K562 (cell line): ENCODE data around the gene TOMM5. TPM values are rescaled to one million over a fixed set of nuclear protein-coding genes. Genes with fewer than 3 reads are reported as not detected.

Experiments
- ARID1B ChIP-seq: fragments of 450-650 bp; IDR thresholded peaks from 2 replicates; pipeline ENCODE4 v1.6.1; 2016; ENCODE audit warnings: antibody characterized with exemption, mild to moderate bottlenecking, inconsistent platforms
- CTBP1 ChIP-seq: fragments of 450-650 bp; IDR thresholded peaks from 2 replicates; pipeline ENCODE4 v1.6.1; 2016; ENCODE audit warnings: borderline replicate concordance
- DPF2 ChIP-seq: fragments of 450-650 bp; IDR thresholded peaks from 2 replicates; pipeline ENCODE4 v1.6.1; 2016
- ETS2 ChIP-seq: IDR thresholded peaks from 2 replicates; pipeline ENCODE4 v1.6.1; 2016; ENCODE audit warnings: borderline replicate concordance, missing genetic modification characterization, mild to moderate bottlenecking, moderate library complexity, missing compliant biosample characterization; ENCODE audit not compliant: poor library complexity, severe bottlenecking
- FOS ChIP-seq: IDR thresholded peaks from 3 replicates; pipeline ENCODE4 v1.6.1; 2011; ENCODE audit not compliant: insufficient read length; ENCODE audit errors: extremely low read depth
- KDM2B ChIP-seq: fragments of 250-450 bp; sonication (Bioruptor Pico); IDR thresholded peaks from 2 replicates; pipeline ENCODE4 v1.8.0; 2021; ENCODE audit warnings: mild to moderate bottlenecking, moderate library complexity
- L3MBTL2 ChIP-seq: fragments of 450-650 bp; IDR thresholded peaks from 2 replicates; pipeline ENCODE4 v1.6.1; 2016; ENCODE audit warnings: mild to moderate bottlenecking, moderate library complexity
- MAFG ChIP-seq: fragments of 450-650 bp; conservative IDR thresholded peaks from 2 replicates; pipeline ENCODE4 v1.6.1; 2016; ENCODE audit warnings: missing genetic modification characterization, missing compliant biosample characterization
- MEIS2 ChIP-seq: fragments of 450-650 bp; IDR thresholded peaks from 2 replicates; pipeline ENCODE4 v1.6.1; 2014; ENCODE audit warnings: mild to moderate bottlenecking; ENCODE audit not compliant: partially characterized antibody
- NCOR1 ChIP-seq: fragments of 450-650 bp; IDR thresholded peaks from 2 replicates; pipeline ENCODE4 v1.6.1; 2016; ENCODE audit warnings: mild to moderate bottlenecking, moderate library complexity
- NFIC ChIP-seq: fragments of 450-650 bp; IDR thresholded peaks from 2 replicates; pipeline ENCODE4 v1.6.1; 2017; ENCODE audit warnings: mild to moderate bottlenecking, inconsistent platforms
- NR1H2 ChIP-seq: sonication (generic); formaldehyde crosslinking; IDR thresholded peaks from 2 replicates; pipeline ENCODE4 v1.4.0; 2020; ENCODE audit warnings: mild to moderate bottlenecking, missing genetic modification reagents
- PML ChIP-seq: IDR thresholded peaks from 2 replicates; pipeline ENCODE4 v1.6.1; 2012; ENCODE audit warnings: low read length, inconsistent platforms
- SMARCA4 ChIP-seq: fragments of 450-650 bp; IDR thresholded peaks from 2 replicates; pipeline ENCODE4 v1.6.1; 2016
- STAG1 ChIP-seq: sonication (generic); formaldehyde crosslinking; IDR thresholded peaks from 2 replicates; pipeline ENCODE4 v1.5.0; 2020; ENCODE audit warnings: missing genetic modification reagents, borderline replicate concordance
- TEAD4 ChIP-seq, 2 experiments: sonication (generic) in 1 of 2; formaldehyde crosslinking in 1 of 2; IDR thresholded peaks; 2 replicates each; pipeline versions ENCODE4 v1.6.1 to v1.8.0; 2012 to 2022; ENCODE audit warnings: borderline replicate concordance in 1 of 2, inconsistent platforms in 1 of 2, low read length in 1 of 2, mild to moderate bottlenecking in 1 of 2, missing genetic modification reagents in 1 of 2
- polyA plus RNA-seq, 8 experiments: library from polyadenylated mRNA; depleted of rRNA in 4 of 8; stranded (reverse) in 5 of 8; unstranded in 3 of 8; fragments of >200 nt; fragmentation: Nextera tagmentation in 2 of 8; fragmentation: Illumina TruSeq in 1 of 8; extraction: Ambion mirVana in 2 of 8; extraction: Trizol in 1 of 8; gene quantifications; 2 replicates each; pipeline versions ENCODE4 v1.2.1 to v1.2.3, GENCODE V29; 2011 to 2014; ENCODE audit warnings: inconsistent platforms in 1 of 8, missing spikeins in 1 of 8
- total RNA-seq, 7 experiments: library from RNA; depleted of rRNA in 6 of 7; stranded (reverse); fragments of >200 nt in 6 of 7; fragmentation: Illumina TruSeq in 2 of 7; extraction: Trizol in 2 of 7; gene quantifications; 2 replicates each; pipeline versions ENCODE4 v1.2.1 to v1.2.3, GENCODE V29; 2011 to 2021; ENCODE audit warnings: low replicate concordance in 1 of 7
- TF ChIP-seq, protein P1 (sequence below): fragments of 250-450 bp; sonication (Bioruptor Pico); IDR thresholded peaks from 2 replicates; pipeline ENCODE4 v1.9.0; 2021; ENCODE audit warnings: mild to moderate bottlenecking, inconsistent platforms
- TF ChIP-seq, protein P2 (sequence below): fragments of 450-650 bp; IDR thresholded peaks from 2 replicates; pipeline ENCODE4 v1.6.1; 2017; ENCODE audit warnings: mild to moderate bottlenecking, moderate library complexity

The TOMM5 gene
- total and polyA plus RNA-seq, 9 of the 15 experiments (the other 6 are each of a cell fraction or from before 2014, with no cell fraction given): 262 to 1,742 (median 496) TPM

DNA sequence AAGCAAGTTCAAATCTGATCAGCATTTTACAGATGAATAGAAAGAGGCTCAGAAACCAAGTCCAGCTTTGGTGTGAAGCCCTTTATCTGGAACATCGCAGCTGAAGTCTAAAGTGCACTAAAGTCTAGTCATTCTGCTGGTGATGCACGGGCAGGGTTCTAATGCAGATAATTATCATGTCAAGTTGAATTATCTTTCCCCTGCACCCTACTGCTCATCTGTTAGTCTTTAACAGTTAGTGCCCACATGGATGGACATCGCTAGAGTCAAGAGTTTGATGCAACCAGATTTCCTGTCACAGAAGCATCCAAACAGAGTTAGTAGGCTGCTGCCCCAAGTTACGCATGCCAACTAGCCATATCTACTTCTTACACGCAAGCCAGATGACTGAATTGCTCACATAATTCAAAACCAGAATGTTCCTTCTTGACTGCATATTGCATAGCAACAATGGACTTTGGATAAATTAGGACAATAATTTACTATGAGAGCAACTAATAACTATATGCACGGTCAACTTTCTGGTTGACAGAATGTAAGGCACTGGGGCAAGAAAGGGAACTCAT is 1.6 kb upstream of the TOMM5 start (continued):
- TF ChIP-seq TEAD4 (IDR thresholded peaks at IDR 0.05; ENCODE audit: low read length) (peak; percentile 64), TEAD4 (CRISPR knock-in tag; IDR thresholded peaks at IDR 0.05; ENCODE audit: borderline replicate concordance) (no peak), STAG1 (CRISPR knock-in tag) (no peak), ARID1B (peak; percentile 55; the same call in 1 of the 2 replicates), NCOR1 (0 out of 2 replicates have a peak, but pooled peaks have one; percentile 12), ETS2 (tag) (no peak), SMARCA4 (no peak), CTBP1 (0 out of 2 replicates have a peak, but pooled peaks have one; percentile 18), KDM2B (CRISPR knock-in tag) (no peak), FOS (no peak), NR1H2 (no peak), MEIS2 (peak; percentile 66), MAFG (peak; percentile 9; the same call in 1 of the 2 replicates), L3MBTL2 (no peak), DPF2 (peak; percentile 65; the same call in 1 of the 2 replicates), NFIC (peak; percentile 8; the same call in 1 of the 2 replicates), PML (0 out of 2 replicates have a peak, but pooled peaks have one; percentile 13)
- TF ChIP-seq, protein P1, sequence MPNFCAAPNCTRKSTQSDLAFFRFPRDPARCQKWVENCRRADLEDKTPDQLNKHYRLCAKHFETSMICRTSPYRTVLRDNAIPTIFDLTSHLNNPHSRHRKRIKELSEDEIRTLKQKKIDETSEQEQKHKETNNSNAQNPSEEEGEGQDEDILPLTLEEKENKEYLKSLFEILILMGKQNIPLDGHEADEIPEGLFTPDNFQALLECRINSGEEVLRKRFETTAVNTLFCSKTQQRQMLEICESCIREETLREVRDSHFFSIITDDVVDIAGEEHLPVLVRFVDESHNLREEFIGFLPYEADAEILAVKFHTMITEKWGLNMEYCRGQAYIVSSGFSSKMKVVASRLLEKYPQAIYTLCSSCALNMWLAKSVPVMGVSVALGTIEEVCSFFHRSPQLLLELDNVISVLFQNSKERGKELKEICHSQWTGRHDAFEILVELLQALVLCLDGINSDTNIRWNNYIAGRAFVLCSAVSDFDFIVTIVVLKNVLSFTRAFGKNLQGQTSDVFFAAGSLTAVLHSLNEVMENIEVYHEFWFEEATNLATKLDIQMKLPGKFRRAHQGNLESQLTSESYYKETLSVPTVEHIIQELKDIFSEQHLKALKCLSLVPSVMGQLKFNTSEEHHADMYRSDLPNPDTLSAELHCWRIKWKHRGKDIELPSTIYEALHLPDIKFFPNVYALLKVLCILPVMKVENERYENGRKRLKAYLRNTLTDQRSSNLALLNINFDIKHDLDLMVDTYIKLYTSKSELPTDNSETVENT: no peak
- TF ChIP-seq, protein P2, sequence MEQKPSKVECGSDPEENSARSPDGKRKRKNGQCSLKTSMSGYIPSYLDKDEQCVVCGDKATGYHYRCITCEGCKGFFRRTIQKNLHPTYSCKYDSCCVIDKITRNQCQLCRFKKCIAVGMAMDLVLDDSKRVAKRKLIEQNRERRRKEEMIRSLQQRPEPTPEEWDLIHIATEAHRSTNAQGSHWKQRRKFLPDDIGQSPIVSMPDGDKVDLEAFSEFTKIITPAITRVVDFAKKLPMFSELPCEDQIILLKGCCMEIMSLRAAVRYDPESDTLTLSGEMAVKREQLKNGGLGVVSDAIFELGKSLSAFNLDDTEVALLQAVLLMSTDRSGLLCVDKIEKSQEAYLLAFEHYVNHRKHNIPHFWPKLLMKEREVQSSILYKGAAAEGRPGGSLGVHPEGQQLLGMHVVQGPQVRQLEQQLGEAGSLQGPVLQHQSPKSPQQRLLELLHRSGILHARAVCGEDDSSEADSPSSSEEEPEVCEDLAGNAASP: no peak
